DOHH2 (cell line): ENCODE results near the gene GJC2.

Experiments used
- CTCF ChIP-seq: fragments of 200-600 bp; sonication (generic); IDR thresholded peaks from one replicate; pipeline ENCODE4 v1.5.1; 2014; ENCODE audit warnings: antibody characterized with exemption, mild to moderate bottlenecking, low read depth, low read length; ENCODE audit not compliant: poor library complexity, severe bottlenecking
- EZH2phosphoT487 ChIP-seq: fragments of 200-600 bp; sonication (generic); IDR thresholded peaks from 2 replicates; pipeline ENCODE4 v1.6.1; 2017; ENCODE audit warnings: borderline replicate concordance, mild to moderate bottlenecking, antibody characterized with exemption, low read length, moderate library complexity, mixed read lengths

- TF ChIP-seq CTCF (no peak), EZH2phosphoT487 (no peak)
These were observed 49.4 kb downstream of the GJC2 start for GRCh38 chr1:228198977-228199590.
